ENCODE data around the gene MRPL36. TPM values are rescaled to one million over a fixed set of nuclear protein-coding genes. Genes with fewer than 3 reads are reported as not detected.
"Not testable (repeated sequence)": the region's sequence is repeated elsewhere in the genome, so short reads cannot be mapped to it uniquely, and the experiment has no call there.

Gene MRPL36
- total RNA-seq, 1 donor from 2014 or later, result 60.1 TPM

DNA sequence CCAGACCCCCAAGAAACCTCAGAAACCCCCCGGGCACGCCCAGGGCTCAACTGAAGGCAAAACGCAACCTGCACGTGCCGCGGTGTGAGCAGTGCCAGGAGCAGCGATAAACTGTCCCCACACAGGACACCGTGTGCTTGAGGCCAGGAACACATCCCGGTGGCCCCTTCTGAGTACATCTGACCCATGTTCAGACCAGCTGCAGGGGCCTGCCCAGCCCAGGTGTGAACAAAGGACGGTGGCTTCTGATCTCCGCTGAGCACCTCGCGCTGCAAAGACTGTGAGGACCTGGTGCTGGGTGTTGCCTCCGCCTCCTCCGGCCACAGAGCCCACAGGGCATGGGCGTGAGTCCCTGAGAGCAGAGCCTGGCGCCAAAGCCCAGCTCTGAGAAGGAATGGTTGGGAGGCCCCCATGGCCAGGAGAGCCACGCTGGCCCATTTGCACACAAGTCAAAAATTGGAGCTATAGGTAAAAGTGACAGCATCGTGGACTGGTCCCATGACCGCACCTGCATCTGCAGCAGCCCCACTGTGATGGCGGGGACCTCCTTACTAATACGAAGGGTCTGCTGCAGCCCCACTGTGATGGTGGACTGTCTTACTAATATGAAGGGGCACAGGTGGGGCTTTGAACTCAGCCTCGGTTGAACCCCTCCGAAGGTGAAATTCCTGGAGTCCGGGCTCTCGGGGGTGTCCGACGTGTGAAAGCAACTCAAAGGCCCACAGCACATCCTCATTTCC, 33.0 kb upstream of the MRPL36 start:
- DNase-seq (ENCODE audit: low read depth, low spot score), result no peak

DNA sequence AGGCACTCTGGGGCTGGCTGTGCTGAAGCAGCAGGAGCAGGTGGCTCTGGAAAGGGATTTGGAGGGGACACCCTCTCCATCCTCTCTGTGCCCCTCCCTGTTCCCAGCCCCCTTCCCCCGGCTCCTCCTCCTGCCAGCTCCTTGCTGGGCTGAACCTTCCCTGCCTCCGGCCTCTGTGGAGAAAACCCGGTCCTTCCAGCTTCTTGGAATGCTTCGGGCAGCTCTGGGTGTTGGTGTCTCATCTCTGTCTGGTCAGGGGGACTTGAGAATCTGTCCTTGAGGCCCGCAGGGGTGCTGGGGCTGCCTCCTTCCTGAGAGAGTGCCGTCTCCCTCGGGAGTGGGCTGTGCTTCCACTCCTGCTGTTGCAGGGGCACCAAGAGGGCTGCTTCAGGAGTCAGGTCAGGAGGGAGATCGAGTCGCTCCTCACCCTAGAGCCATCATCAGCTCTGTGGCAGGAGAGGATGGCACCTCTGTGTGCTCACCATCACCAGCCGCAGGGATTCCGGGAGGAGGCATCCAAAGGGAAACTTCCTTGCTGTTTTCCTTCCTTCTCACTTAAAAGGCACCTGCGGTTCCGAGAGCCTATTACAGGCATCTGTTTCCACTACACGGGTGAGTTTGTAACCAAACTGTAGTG, 32.2 kb upstream of the MRPL36 start:
- DNase-seq (ENCODE audit: low read depth, low spot score), result no peak

DNA sequence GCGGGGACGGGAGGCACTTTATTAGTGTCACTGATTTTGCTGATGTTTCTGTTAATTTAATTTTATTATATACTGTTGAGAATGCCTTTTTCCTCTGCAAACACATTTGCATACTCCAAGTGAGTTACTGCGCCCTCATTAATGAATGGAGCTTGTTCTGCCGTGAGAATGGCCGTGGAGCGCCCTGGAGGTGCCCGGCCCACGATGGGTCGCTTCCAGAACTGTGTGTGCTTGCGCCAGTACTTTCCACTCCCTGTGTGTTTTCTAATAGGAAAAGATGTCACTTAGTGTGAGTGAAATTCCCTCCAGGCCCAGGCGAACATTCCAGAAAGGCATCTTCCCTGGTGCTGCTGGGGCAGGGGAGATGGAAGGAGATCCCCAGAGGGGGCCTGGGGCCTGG, 31.6 kb upstream of the MRPL36 start:
- no peak for DNase-seq (ENCODE audit: low read depth, low spot score)

DNA sequence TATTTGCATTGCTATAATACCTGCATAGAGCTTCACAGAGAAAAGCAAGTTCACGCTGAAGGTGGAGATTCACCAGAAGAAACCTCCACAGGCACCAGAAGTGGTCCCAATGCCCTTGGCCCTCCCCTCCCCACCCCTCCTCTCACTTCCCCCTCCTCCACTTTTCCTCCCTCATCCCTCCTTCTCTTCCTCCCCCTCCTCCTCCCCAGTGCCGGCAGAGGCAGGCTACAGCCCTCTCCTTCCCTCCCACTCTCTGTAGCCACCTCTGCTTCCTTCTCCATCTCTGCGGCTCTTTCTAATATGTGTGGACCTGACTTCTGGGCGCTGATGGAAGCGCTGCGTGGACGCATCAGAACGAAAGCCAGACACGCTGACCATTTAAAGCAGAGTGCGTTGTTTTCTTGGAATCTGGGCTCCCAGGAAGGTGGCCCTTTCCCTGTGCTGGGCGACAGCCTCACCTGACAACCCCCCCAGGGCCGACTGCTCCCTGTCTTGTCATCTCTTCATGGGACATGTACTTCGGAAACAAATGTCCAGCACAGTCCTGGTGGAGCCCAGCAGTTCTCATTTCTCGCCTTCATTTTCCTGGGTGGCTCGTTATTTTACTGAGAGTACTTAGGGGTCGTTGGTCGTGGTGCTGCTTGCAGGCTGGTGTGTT, 31.1 kb upstream of the MRPL36 start:
- no peak for DNase-seq (ENCODE audit: low read depth, low spot score)

DNA sequence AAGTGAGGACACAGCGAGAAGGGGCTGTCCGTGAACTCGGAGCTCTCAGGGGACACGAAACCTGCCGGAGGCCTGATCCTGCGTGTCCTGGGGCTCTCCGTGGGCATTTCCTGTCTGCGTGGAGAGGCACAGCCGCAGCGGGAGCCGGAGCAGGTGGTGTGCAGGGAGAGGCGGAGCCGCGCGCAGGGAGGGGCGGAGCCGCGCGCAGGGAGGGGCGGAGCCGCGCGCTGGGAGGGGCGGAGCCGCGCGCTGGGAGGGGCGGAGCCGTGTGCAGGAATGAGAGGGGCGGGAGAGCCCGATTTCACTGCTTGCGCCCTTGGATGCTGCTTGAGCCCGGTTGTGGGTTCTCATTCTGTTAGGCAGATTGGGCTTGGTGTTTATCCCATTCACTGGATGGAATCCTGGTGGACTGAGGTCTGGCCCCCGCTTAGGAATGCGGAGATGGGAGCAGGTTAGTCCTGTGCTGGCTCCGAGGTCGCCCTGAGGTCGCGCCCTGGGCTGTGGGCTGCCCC, 28.3 kb upstream of the MRPL36 start:
- no peak for DNase-seq (ENCODE audit: low read depth, low spot score)

DNA sequence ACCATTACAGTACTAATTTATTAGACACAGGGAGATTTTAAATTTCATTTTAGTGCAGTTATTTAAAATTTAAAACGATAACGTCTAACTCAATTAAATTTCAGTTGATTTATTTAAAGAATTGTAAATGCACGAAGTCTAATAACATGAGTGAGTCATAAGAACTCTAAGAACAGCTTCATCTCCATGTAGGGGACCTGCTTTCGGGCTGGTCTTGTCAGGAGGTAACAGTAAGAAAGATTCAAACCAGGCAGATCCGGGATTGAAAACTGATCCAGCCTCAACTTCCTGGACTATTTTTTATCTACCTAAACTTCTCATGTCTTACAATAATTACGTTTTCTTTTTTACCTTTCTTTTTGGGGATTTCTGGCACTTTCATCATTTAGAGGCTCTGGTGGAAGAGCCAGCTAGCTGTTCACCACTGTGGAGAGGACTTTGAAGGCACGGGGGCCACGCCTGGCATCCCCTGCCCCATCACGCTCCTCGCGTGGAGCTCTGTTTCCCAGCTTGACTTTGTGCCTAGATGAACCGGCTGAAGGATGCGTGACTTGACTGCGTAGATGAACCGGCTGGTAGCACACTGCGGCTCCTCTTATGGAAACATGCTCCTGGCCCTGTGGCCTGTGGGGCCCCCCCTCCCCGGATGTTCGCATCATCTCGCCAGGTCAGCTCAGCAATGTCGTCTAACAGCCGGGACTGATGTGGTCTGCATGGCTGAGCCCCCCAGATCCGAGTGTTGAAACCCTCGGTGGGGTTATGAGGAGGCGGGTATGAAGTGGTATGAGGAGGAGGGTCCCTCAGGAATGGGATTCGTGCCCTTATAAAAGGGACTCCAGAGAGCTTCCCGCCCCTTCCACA, 27.6 kb upstream of the MRPL36 start:
- DNase-seq (ENCODE audit: low read depth, low spot score), result no peak

DNA sequence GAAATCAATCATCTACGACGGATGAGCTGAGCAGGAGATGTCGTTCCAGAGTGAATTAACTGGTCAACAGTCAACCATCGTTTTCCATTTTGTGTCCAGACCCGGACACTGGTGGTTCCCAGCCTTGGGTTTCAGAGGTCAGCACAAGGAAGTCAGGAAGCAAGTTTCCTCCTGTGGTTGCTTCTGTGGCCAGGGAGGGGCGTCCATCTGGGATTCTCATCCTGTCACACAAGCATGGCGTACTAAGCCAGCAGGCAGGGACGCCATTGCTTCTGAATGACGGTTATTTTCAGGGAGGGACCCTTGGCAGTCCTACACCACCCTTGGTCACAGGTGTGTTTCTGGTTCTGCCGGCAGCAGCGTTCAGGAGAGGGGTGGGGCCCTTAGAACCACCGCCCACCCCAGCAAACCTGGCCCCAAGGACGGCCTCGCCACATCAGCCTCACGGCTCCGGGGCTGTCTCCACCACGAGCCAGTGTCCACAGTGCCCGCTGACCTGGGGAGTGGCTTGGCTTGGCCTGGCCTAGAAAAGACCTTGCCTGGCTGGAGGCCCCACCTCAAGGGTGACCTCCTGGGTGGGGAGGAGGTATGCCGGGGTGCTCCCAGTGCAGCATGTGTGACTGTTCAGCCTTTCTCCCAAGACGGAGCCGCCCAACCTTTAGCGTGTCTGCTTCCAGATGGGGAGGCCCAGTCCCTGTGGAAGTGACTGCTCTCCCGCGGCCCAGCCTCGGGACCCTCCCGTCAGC, 26.8 kb upstream of the MRPL36 start:
- no peak for DNase-seq (ENCODE audit: low read depth, low spot score)

DNA sequence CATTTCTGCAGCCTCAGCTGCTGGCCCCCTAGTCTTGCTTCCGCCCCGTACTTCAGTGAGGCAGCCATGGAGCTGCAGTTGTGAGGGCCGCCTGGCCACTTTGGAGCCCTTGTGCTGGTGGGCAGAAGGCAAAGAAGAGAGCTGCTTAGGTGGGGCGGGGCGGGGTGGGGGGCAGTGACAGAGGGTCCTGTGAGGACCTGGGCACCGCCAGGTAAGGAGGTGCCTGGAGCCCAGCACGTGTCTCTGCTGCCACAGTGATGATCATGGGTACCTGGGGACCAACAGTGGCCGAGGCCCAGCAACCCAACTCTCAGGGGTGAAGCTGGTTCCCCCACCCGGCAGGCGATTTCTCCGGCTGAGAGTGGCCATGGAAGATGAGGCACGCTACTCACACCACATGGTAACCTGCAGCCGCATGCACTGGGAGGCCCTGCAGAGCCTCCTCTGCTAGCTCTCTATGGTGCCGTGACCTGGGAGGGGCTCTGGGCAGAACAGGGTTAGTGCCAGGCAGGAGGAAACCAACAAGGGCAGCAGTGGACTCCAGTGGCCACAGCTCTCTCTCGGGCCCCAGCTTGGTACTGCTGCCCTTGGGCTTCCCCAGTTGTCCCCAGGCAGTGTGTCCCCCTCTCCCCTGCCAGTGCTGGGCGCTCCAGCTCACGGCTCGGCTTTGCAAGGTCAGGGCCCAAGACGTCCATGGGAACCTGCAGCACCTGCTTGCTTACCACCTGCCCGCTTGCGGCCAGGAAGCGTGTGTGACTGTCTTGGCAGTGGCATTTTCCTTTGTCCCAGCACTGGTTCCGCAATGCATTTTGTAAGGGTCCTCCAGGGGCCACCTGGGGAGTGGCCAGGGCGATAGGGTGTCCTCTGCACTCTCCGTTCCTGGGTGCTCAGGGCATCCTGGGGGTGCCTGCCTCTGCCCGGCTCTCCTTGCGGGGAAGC, 25.5 kb upstream of the MRPL36 start:
- no peak for DNase-seq (ENCODE audit: low read depth, low spot score)

DNA sequence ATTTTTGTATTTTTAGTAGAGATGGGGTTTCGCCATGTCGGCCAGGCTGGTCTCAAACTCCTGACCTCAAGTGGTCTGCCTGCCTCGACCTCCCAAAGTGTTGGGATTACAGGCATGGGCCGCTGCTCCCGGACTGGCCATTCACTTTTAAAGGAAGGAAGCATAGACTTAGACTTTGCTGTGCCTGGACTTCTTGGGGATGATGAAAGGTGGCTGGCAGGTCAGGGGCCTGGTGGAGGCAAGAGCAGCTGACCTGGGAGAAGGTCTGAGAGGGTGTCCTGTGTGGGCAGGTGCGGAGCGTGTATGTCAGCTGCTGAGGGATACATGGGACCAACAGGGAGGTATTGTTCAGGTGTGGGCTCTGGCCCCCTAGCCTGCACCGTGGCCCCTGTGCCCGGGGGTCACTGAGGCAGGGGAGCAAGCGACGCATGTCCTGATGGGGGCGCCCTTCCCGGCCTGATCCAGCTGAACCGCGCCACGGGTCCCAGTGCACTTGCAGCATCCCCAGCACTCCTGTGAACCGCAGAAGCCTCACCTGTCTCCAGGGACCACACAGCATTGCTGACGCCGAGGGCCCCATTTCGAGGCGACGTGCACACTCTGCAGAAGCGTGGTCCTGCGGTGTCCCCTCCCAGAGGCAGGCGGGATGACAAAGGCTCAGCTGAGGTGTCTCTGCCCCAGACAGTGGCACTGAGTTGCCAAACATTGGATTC, 24.6 kb upstream of the MRPL36 start:
- no peak for DNase-seq (ENCODE audit: low read depth, low spot score)

DNA sequence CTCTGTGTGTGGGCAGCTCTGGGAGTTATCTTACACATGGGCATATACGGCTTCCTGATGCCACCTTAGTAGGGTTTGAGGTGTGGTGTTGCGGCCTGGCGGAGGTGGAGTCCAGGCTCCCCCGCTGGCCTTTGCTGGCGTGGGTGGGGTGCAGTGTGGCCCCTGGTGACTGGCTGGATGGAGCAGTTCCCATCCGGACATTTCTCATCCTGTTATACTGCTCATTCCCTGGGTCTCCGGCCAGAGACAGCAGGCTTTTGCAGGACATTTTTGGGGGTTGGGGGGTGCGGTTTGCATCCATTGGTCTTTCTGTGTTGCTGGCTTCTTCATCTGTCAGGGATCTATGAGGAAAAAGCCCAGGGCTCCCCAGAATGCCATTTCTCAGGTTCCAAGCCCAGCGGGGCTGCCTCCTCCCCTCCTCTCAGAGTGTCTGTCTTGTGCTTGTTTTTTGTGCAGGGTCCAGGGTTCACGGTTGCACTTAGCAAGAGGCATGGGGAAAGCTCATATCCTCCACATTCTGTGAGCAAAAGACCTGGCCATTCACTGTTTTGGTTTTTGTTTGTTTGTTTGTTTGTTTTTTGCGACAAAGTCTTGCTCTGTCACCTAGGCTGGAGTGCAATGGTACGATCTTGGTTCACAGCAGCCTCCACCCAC, 23.9 kb upstream of the MRPL36 start:
- no peak for DNase-seq (ENCODE audit: low read depth, low spot score)

DNA sequence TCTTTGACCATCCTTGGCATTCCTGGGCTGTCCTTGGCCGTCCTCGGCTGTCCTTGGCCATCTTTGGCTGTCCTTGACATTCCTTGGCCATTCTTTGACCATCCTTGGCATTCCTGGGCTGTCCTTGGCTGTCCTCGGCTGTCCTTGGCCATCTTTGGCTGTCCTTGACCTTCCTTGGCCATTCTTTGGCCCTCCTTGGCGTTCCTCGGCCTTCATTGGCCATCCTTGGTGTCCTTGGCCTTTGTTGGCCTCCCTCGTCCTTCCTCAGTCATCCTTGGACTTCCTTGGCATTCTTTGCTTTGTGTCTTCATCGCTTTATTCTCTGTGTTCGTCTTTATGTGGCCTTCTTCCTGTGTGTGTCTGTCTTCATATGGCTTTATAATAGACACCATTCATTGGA, 22.2 kb upstream of the MRPL36 start:
- DNase-seq (ENCODE audit: low read depth, low spot score), result no peak

DNA sequence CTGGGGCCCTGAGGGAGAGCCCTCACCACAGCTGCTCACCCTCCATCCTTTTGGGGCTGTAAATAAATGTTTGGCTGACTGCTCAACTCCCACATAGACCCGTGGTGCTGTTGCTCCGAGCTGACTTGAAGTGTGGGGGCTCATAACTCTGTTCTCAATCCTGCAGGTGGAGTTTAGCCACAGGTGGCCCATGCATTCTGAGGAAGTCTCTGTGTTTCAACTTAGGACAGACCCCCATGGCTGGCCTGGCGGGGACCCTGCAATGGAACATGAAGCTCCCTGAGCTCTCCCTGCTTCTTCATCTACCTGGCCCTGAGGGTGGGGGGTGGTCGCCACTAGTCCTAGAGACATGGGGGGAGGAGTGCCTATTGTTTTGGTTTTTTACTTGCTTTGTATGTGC, 21.3 kb upstream of the MRPL36 start:
- no peak for DNase-seq (ENCODE audit: low read depth, low spot score)

DNA sequence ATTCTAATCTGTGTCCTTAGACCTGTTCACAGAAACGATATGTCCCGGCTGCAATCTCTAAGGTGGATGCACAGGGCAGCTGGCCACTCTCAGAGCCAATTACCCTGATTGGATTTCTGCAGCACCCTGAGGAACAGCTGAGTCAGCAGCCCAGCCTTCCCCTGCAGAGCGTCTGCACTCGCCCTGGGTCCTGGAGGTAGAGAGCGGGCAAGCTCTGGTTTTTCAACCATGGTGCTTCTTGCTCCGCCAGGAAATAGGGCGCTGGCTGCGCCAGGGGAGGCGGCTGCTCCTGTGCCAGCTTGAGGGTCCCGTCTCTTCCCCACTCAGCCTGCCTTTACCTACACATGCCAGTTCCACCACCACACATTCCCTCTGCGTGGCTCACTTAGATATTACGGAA, 20.7 kb upstream of the MRPL36 start:
- no peak for DNase-seq (ENCODE audit: low read depth, low spot score)

DNA sequence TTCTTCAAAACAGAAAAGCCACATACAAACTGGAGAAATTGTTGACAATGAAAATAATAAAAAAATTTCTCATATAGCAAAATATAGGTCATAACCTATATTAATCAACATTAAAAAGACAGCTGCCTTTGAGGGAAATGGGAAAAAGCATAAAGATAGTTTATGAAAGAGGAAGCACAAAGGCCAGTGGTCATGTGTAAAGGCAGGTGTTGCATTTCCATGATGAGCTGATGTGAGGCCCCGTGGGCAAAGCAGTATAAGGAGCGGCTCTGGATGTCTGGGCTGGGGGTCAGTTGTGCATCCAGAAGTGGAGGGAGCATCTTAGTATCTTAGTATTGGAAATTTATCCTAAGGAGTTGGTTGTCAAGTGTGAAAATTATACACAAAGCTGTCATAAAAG, 19.8 kb upstream of the MRPL36 start:
- DNase-seq (ENCODE audit: low read depth, low spot score), result no peak

DNA sequence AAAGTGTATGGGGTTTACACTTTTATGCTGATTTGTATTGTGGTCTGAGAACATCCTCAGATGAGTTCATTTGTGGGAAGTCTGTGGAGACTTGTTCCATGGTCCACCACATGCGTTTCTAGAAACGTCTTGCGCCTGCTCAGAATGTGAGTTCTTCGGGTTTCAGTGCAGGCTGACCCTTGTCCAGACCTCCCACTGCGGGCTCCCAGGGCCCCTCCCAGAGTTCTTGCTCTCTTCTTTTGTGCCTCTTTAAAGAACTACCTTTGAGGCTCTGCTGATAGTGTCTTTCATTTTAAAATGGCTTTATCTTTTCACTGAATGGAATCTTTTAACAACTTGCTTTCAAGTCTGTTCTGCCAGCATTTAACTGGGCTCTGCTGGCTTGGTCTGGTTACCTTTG, 19.1 kb upstream of the MRPL36 start:
- DNase-seq (ENCODE audit: low read depth, low spot score), result no peak

DNA sequence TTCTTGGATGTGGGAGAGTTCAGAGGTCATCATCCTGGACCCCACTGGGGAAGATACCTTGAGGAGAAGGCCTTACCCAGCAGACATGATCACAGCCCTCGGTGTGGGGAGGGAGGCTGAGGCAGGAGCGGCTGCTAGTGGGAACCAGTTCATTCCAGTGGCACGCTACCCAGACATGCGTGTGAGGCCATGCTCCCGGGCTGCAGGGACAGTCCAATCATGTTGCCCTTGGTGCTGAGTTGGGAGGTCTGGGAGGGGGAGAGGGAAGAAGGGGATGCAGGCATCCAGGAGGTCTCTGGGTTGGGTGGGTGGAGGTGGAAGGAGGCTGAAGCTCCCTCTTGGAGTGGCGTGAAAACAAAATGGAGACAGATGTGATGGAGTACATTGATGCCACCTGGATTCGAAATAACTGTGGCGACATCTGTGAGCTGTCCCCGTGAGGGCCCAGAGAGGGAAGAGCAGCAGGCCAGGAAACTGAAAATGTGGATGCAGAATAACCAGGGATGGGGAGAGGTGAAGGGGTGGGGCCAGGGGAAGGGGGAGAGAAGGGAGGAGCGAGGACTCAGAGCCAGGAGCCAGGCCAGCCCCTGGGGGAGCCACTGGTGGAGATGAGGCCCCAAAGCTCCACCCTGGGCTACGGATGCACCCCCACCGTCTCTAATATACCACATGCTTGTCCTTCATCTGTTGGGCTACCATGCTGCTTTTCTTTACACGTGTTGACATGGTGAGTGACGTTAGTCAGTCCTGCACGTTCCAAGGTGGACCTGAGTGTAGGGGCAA, 17.8 kb upstream of the MRPL36 start:
- no peak for DNase-seq (ENCODE audit: low read depth, low spot score)

DNA sequence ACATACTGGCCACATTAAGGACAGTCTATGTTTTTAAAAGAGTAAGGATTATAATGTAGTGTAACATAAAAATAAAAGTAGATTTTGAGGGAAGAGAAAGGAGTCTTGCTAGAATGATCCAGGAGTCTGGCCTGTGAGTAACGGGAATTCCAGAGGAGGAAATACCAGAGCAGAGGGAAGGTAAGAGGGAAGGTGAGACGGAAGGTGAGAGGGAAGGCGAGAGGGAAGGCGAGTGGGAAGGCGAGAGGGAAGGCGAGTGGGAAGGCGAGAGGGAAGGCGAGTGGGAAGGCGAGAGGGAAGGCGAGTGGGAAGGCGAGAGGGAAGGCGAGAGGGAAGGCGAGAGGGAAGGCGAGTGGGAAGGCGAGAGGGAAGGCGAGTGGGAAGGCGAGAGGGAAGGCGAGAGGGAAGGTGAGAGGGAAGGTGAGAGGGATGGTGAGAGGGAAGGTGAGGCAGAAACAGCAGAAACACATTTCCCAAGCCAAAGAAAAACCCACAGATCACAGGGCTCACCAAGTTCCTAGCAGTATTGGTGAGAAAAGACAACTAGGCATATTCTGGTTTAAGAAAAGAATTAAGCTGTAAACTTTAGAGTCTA, 17.0 kb upstream of the MRPL36 start:
- DNase-seq (ENCODE audit: low read depth, low spot score), result not testable (repeated sequence)

All from pulmonary artery endothelial cell (primary cell).